HG03097 (cell line): ENCODE measurements around the gene IFITM1.
"Not testable (repeated sequence)": the region's sequence is repeated elsewhere in the genome, so short reads cannot be mapped to it uniquely, and the experiment has no call there.

Experiments used
- ATAC-seq: cut with Tn5 transposase; IDR thresholded peaks from one replicate; pipeline ENCODE4 v1.9.1; 2021; ENCODE audit not compliant: unreplicated experiment, low FRiP score

IFITM1 gene

GRCh38 chr11:360326-361280 lies 46.8 kb downstream of the IFITM1 start:
- ATAC-seq = no peak

GRCh38 chr11:362642-363442 lies 49.0 kb downstream of the IFITM1 start:
- ATAC-seq = no peak

GRCh38 chr11:363443-363805 lies 49.6 kb downstream of the IFITM1 start:
- ATAC-seq = not testable (repeated sequence)

GRCh38 chr11:363948-364761 lies 50.3 kb downstream of the IFITM1 start:
- ATAC-seq = no peak
